A172 (cell line): ENCODE results near the gene KIAA1210. TPM values are rescaled to one million over a fixed set of nuclear protein-coding genes. Genes with fewer than 3 reads are reported as not detected.

Experiments
- DNase-seq: peaks from one replicate; pipeline ENCODE4 v3.0.0-alpha.2; 2015; ENCODE audit warnings: low spot score
- total RNA-seq: library from RNA; depleted of rRNA; stranded (reverse); fragments of >200 nt; shearing (Covaris generic); gene quantifications from 2 replicates; pipeline ENCODE4 v1.2.3, GENCODE V29; 2014; rRNA removed

Gene KIAA1210
- 0.10 TPM in 1 of 2 replicates, not detected in the other for total RNA-seq

DNA sequence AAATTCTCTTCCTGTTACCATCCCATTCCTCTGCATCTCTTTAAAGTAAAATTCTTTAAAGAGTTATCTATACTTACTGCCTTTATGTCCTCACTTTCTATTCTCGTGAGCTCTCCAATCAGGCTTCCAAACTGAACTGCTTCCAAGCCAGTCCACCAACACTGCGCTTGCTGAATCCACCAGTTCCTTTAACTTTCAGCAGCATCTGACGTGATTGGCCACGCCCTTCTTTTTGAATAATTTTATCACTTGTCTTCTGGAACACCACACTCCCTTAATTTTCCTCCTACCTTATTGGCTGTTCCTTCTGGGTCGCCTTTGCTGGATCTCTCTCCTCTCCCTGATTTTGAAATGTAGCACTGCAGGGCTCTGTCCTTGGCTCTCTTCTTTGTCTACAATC lies at the start of gene KIAA1210:
KIAA1210 (minus strand) TSS at position 163 of the 400 bp plus-strand sequence. CDS start 4,170 bp downstream, outside the sequence.
- no peak for DNase-seq

DNA sequence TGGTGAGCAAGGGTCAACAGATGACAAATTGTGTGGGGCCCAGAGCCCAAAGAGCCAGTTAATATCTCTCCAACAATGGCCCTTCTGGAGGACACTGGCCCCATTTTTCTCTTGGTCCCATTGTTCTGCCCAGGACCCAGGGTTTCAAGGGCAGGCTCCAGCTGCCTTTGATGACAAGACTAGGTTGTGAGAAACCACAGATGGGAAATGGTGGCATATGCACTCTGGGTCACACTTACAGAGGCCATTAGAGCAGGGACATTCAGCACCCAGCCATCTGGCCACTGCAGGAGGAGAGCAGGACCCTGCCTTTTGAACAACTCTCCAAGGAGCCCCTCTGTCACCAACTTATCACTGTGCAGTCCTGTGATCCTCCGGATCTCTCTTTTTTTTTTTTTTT lies 49.7 kb upstream of the KIAA1210 start:
- no peak for DNase-seq

DNA sequence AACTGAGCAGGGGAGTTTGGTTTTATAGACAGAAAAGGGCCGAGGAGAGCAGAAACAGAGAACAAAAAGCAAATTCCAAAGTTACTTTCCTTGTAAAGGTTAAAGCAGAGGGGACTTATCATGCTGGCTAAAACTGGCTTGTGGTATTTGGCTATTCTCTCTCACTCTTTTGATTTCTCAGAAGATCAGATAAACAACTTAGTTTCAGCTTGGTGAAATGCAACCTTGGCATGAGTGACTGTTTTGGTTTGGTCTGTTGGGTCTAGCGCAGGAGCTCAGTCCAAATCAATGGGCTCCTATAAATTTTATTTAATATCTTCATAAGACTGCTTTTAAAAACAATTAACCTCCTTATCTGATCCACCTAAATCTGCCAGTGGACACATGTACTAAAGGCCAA lies 47.3 kb upstream of the KIAA1210 start:
- DNase-seq = no peak

DNA sequence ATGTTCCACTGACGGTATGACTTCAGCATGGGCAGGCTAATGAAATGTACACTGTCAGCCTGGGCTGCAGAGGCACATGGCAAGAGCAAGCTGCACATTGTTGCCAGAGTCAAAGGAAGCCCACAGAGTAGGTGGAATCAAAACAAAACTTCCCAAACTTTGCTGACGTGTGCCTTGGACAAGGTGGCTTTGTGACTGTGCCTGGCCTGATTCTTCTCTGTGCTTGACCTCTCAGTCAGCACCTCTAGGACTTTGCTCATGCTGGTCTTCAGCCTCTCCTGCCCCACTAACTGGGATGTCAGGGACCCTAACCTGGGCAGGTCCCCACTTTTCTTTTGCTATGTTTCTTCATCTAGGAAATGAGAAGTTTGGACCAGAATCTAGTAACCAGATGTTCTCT lies 40.5 kb upstream of the KIAA1210 start:
- DNase-seq = no peak

DNA sequence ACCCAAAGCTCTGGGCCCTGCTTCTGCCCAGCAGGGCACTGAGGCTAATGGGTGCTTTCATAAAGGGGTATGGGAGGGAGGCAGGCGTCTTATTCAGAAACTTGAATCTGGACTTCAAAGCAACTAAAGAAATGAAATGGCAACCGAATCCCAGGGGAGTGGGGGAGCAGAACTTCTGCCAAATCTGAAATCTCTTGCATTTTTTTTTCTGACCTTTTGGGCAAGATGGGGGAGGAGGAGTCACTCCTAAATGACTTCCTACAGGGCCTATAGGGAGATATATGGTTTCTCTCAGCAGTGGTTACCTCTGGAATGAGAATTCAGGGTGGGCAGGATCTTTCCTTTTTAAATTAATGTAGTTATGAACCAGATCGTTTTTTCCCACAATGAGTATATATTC lies 30.6 kb upstream of the KIAA1210 start:
- no peak for DNase-seq

DNA sequence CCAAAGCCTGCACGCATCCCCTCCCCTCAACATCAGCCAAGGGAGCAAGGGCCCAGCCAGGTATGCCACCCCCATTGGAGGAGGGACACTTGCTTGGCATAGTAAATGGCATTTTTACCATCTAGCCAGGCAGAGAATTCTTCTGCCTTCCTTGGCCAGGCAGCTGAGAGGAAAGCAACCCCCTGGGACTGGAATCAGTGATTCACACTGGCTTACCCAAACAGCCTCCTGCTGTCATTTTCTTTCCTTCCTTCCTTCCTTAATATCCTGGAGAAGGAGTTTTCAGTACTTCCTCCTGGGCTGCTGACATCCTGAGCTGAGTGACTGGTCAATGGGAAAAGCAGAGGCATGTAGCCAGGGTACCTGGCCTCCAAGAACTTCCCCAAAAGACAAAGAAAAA lies 28.6 kb upstream of the KIAA1210 start:
- no peak for DNase-seq

DNA sequence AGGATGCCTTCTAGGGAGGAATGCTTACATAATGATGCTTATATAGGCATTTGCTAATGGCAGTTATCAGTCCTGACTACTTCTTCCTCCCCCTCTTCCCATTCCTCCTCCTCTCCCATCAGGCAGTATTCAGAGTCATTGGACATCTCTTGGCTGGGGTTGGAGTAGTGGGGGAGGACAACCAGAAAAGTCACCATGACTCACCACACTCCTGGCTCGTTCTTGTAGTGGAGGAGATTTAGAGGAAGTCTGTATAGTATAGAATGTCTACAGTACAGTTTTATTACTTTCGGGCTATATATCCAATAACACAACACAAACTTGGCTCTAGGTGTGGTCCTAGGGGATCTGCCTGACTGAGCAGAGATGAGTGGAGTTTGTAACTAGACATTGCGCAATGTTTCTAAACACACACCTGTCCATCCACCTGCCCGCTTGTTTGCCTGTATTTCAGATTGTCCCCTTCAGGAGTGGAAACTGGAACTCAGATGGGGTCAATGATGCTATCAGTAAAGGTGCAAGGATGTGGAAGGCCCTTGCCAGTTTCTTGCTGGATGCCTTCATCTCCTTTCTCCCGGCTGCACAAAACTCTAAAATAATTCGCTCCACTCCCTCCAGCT lies 27.9 kb upstream of the KIAA1210 start:
- DNase-seq = peak; percentile 67

DNA sequence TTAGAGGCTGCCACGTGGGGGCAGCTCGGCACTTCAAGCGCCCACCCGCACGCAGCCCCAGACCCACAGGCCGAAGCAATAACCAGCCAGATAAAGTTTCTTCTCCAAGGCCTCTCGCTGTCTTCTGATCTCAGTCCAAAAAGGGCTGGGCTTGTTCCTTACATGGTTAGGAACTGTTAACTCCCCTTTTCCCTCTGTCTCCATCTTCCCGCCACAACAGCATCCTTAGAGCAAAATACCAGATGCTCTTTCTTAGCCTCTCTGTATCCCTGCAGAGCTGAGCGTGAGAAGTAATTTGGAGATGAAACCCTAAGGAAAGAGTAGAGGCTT lies 23.4 kb upstream of the KIAA1210 start:
- no peak for DNase-seq

DNA sequence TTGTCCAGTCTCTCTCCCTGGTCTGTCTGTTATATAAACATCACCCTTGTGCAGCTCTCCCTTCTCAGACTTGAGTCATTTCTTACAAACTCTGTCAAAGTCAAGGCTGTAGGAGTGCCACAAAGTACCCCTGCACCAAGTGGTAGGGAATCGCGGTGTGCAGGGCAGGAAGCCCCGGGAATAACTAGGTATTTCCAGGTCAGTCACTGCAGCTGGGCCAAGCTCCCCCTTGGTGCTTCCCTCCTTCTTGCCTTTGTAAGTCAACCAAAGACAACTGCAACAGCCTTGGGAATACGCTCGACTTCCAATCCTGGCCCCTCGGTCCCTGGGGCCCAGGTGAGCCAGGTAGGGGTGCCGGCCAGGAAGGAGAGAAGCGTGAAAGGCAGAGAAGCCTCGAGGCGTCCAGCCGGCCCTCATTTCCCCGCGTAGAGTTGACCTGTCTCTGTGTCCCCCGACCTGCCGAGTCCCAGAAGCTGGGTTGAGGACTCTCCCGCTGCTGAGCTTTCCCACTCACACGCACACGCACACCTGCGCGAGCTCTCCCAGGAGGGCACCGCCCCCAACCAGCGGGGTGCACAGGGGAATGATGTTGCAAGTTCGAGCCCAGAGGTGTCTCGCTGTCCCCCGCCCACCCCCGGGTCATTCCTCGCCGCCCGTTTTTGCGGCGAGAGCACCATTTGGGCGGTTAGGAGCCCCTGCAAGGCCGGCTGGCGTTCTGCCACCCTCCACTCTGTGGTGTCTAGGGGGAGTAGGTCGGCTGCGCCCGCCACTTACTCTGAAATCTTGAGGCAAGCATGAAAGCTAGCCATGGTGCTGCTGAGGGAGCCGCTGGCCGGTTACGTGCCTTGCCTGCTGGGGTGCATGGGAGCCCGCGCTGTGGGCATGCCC lies 22.8 kb upstream of the KIAA1210 start:
- DNase-seq = no peak

DNA sequence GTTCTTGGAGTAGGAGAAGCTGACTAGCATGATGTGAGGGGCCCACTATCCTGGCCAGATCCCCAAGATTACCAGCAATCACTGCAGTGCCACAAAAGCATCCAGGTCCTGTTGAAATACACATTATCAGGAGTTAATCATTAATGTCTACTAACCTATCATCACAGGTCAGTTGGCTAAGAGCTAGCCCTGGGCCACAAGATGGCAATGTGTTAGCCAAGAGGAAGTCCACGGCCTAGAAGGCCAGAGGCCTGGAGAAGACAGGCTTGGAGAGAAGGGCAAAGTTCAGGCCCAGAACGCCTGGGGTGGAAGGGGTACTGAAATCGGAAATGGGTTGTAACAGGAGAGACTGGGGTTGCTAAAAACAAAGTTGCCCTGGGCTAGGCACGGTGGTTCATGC lies 19.9 kb upstream of the KIAA1210 start:
- DNase-seq = no peak

DNA sequence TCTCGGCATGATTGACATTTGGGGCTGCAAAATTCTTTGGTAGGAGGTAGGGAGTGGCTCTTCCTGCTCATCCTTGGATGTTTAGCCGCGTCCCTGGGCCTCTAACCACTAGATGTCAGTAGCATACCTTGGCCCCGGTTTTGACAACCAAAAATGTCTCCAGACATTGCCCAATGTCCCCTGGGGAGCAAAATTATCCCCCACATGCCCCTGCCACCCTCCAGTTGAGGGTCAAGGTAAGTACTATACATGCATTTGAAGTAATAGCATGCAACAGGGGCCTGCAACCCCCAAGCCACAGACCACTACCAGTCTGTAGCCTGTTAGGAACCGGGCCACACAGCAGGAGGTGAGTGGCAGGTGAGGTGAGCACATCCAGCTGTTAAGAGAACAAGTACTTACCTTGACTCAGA lies 17.6 kb upstream of the KIAA1210 start:
- no peak for DNase-seq

DNA sequence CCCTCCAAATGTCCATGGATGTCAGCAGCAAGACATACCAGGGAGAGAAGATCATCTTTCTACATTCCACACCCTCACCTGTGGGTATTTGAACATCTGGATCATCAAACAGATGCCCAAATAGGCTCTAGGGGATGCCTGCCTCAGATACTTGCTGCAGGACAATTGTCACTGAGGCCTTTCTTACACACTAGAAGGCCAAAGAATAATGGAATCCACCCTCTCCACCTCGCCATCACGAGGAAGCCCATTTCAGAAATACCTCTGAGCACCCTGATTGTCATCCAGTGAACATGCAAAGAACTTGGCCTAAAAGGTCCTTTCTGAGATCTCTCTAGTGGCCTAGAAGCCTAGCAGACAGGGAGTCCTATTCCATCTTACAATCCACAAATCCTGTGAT lies 6.9 kb upstream of the KIAA1210 start:
- no peak for DNase-seq

DNA sequence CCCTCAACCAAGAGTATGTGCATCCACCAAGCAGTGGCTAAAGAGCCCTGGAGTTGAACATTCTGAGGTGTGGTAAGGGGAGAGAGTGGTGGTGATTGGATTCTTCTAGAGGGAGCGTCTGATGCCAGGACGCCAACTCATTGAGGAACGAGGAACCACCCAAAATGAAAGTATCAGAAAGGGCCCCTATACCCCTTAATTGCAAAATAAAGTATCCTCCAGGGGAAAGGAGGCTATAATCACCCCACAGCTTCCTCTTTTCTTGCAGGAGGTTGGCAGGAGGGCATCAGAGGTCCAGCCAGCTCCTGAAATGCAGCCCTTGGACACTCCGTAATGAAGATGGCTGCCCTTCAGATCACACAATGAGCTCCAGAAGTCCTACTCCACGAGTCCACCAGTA lies 5.3 kb upstream of the KIAA1210 start:
- DNase-seq = no peak

DNA sequence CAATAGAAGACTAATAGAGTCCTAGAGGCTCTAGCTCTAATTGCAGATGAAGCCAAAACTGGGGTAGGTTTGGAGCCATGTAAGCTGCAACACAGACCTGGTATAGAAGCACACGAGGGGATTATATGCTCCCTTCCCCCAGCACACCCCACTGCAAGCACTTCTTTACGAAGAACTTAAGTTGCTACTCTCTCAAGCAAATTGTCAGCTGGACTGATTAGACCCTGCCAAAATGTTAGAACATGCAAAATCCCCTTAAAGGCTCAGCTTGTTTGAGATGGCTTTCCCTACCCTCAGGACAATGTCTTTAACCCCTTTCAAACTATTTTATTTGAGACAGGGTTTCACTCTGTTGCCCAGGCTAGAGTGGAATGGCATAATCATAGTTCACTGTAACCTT lies 4.7 kb upstream of the KIAA1210 start:
- no peak for DNase-seq

DNA sequence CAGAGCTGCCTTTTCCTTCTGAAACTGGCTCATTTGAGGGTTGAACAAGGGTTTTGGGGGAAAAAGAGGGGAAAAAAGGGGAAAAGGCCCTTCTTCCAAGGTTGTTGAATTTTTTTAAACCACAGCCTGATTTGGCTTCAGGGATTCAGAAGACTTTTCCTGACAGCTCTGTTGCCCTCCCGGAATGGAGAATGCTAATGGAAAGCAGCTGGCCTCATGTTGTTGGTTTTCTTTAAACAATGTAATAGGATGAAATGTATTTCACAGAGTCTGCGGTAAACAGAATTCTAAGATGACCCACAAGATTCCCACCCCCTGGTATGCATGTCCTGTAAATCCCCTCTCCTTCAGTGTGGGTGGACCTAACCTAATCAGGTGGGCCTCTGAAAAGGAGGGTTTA lies 3.3 kb upstream of the KIAA1210 start:
- no peak for DNase-seq

DNA sequence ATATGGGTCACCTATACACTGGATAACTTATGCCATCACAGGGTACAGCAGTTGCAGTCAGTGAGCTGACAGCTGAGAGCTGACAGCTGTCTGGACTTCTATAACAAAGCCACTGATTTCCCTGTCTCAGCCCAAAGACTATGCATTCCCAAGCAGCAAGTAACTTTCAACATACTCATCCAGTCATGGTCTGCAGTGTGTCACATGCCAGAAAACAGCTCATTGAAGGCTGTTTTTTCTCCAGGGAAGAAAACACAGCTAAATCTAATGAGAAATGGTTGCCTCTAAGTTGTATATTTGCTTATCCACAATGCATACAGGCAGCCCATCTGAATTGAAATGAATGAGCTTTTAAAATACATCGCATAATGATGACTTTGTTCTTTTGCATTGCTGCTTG lies 6.3 kb downstream of the KIAA1210 start:
- no peak for DNase-seq

DNA sequence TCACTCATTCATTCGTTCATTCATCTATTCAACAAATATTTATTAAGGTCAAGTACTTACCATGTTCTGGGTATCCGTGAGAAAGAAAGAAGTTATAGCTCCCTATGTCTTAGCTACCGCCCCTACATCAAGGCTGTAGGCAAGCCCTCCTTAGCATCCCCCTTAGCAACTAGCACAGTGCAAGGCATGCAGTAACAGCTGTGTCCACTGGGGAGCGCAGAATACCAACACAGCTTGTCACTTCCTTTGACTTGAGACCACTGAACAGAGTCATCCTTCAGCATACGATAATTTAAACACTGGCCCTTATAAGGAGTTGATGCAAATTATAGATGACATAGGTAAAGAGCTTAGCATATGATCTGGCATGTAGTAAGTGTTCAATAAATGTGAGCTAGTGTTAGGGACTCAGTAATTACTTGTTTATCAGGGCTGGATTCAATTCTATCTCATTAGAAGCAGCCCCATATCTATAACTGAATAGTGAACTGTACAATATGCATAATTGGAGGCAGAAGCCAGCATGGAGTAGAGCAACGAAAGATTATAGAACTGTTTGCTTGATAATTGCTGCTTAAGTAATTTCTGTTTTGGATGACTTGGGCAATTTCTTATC lies 8.7 kb downstream of the KIAA1210 start:
- DNase-seq = peak; percentile 5

DNA sequence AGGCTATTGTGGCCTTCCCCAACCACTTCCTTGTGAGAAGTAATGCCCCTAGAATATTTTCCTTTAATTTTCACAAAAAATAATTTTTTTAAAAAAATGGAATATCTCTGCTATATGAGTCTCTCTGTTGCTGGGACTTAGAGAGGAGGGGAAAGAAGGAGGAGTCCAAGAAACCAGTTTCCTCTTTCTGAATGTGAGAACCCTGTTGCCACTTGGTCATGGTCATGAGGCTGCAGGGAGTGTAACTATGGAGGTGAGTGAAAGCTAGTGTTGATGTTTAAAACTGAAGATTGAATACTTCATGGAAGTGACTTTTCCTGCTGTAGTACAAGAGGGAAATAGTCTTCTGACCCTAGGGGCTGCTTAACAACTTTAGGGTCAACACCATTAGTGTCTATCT lies 20.4 kb downstream of the KIAA1210 start:
- no peak for DNase-seq

DNA sequence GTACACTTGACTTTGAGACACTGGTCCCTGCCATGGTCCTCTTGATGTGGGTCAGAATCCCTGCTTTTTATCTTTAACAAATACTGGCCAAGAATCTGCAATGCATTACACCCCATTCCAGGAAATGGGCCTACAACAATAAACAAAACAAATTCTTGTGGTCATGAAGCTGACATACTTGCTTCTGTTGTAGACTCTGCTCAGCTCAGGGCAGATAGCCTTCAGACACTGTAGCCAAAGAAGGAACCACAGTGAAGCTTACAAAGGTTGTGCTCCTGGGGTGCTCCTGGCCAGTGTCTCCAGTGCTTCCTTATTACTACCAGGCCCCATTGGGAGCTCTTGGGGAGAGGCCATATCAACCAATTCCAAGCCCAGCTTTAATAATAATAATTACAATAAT lies 21.8 kb downstream of the KIAA1210 start:
- DNase-seq = peak; percentile 1

DNA sequence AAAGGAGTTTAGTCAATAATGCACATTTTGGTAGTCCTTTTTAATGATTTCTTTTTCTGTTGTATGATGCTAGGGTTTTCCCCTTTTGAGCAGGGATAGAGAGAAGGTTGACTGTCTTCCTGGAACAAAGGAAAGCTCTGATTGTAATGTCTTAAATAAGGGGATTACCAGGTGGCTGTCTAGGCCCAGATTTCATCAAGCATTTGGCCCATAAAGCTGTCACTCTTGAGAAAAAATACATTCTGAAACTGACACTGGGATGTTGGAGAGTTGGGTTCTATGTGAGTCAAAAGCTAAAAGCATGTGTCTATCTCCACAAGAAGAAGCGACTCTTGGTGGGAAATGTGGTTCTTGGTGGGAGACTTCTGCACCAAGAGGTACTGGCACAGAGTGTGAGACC lies 26.4 kb downstream of the KIAA1210 start:
- no peak for DNase-seq

DNA sequence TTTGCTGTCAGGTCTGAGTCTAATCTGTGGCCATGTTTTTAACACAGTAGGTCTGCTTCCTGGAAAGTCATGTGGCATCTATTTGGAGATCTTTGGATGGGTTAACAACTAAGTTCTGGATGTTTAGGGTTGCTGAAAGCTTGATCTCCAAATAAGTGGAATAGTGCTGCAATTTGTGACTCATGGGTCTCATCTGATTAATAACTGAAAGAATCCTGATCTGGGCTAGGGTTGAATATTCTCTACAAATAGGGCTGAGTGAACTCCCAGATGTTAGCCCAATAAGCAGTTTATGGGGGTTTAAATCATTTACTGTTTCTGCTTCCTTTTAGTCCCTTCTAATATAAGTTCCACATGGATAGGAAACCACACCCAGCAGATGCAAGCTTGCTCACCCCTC lies 31.7 kb downstream of the KIAA1210 start:
- no peak for DNase-seq

DNA sequence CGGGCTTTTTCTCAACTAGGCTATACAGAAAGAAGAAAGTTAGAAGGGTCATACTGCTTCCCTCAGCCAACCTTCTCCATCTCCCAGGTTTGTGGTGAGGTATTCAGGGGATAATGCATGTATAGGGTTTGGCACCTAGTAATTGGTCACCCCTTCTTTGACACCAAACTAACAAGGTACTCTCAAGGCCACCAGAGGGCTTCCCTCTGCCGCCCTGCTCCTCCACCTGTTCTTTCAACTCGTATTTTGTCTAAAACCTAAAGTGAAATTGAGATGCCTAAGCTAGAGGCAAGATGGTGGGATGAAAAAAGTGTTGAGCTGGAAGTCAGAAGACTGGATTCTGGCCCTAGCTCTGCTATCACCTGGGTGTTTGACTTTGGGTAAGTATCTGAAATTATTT lies 32.8 kb downstream of the KIAA1210 start:
- no peak for DNase-seq
